Spleen (tissue), 11 donors: ENCODE measurements around the gene PRKG1. TPM values are rescaled to one million over a fixed set of nuclear protein-coding genes. Genes with fewer than 3 reads are reported as not detected.

Source experiments
- DNase-seq: peaks from one replicate; pipeline ENCODE4 v3.0.0-alpha.2; 2020
- H3K27ac ChIP-seq, 8 donors: fragments of 200-600 bp; sonication (generic) in 7 of 8; 1 replicate in 4 of 8; 2 replicates in 4 of 8; pipeline versions ENCODE4 v1.5.0 to v1.8.0; 2016 to 2021; ENCODE audit warnings: inconsistent platforms in 4 of 8, mild to moderate bottlenecking in 4 of 8, moderate library complexity in 1 of 8
- H3K27me3 ChIP-seq, 7 donors: fragments of 200-600 bp; sonication (generic) in 6 of 7; replicated peaks in 1 of 7; 1 replicate in 4 of 7; 2 replicates in 3 of 7; pipeline versions ENCODE4 v1.5.0 to v1.8.0; 2016 to 2021; ENCODE audit warnings: inconsistent platforms in 3 of 7, mild to moderate bottlenecking in 1 of 7
- H3K36me3 ChIP-seq, 6 donors: fragments of 200-600 bp; sonication (generic) in 5 of 6; 1 replicate in 4 of 6; 2 replicates in 2 of 6; pipeline versions ENCODE4 v1.5.0 to v1.8.0; 2016 to 2021; ENCODE audit warnings: inconsistent platforms in 2 of 6
- H3K4me1 ChIP-seq, 6 donors: fragments of 200-600 bp; sonication (generic) in 5 of 6; 1 replicate in 3 of 6; 2 replicates in 3 of 6; pipeline versions ENCODE4 v1.5.0 to v1.8.0; 2016 to 2021; ENCODE audit warnings: inconsistent platforms in 3 of 6
- H3K4me3 ChIP-seq, 8 donors: fragments of 200-600 bp; sonication (generic) in 7 of 8; 1 replicate in 4 of 8; 2 replicates in 4 of 8; pipeline versions ENCODE4 v1.5.0 to v1.8.0; 2016 to 2021; ENCODE audit warnings: inconsistent platforms in 4 of 8, mild to moderate bottlenecking in 4 of 8, moderate library complexity in 2 of 8
- H3K9me3 ChIP-seq, 8 donors: fragments of 200-600 bp; sonication (generic) in 7 of 8; 1 replicate in 4 of 8; 2 replicates in 4 of 8; pipeline versions ENCODE4 v1.5.0 to v1.8.0; 2016 to 2021; ENCODE audit warnings: inconsistent platforms in 4 of 8
- CTCF ChIP-seq, 11 experiments: fragments of 200-600 bp in 7 of 11; fragments of 450-650 bp in 4 of 11; sonication (generic) in 4 of 11; IDR thresholded peaks in 8 of 11; conservative IDR thresholded peaks in 3 of 11; 1 replicate in 7 of 11; 2 replicates in 4 of 11; pipeline versions ENCODE4 v1.4.0 to v1.8.0; 2016 to 2021; ENCODE audit warnings: antibody characterized with exemption in 11 of 11, inconsistent platforms in 4 of 11, mild to moderate bottlenecking in 1 of 11
- POLR2A ChIP-seq, 3 donors: fragments of 450-650 bp; IDR thresholded peaks; one replicate each; pipeline ENCODE4 v1.5.1; 2017; ENCODE audit warnings: antibody characterized with exemption in 3 of 3, mild to moderate bottlenecking in 1 of 3
- POLR2AphosphoS5 ChIP-seq, 3 donors: sonication (generic); formaldehyde crosslinking; IDR thresholded peaks; one replicate each; pipeline ENCODE4 v1.5.1; 2017; ENCODE audit warnings: antibody characterized with exemption in 3 of 3
- WGBS, 5 donors: extraction: QIAGEN DNeasy Blood & Tissue Kit in 3 of 5; methylation state at CpG; one replicate each; pipeline versions ENCODE4 v1.1.5 to v1.1.7; 2013 to 2018; 5-methylcytosine and 5-hydroxymethylcytosine counted together
- intact Hi-C: fragments of 100-400 bp; cut with DNase I; formaldehyde crosslinking; loops from one replicate; pipeline ENCODE4 v1.15.0; 2023; ENCODE audit warnings: low total_unique reads
- polyA plus RNA-seq, 3 donors: library from polyadenylated mRNA; stranded (reverse); fragments of 200-250 nt; gene quantifications; one replicate each; pipeline ENCODE4 v1.2.1, GENCODE V29; 2013
- total RNA-seq, 7 donors: library from RNA; depleted of rRNA in 3 of 7; stranded (reverse); fragments of >200 nt in 3 of 7; fragmentation: NEBNext Ultra II Directional in 4 of 7; extraction: Animal tissue kit (Norgen Biotek cat#: 25700) in 4 of 7; gene quantifications; one replicate each; pipeline versions ENCODE4 v1.1.0 to v1.2.1, GENCODE V29; 2016 to 2021
- donor health status: healthy with polysubstance abuse.
- donor health status: DM: no; HTN: no; CAD: no; lungs with moderate emphysema.
- donor health status: DM: no; HTN: no; CAD: no.
- donor health status: Bipolar disorder and iron deficiency.
- donor health status: healthy.
- donor health status: DM: no; HTN: no; CAD: no.
- donor health status: DM: yes; HTN: yes; CAD: no.

Gene PRKG1
- total and polyA plus RNA-seq, 10 donors = 0.65 to 10.5 (median 7.2) TPM

GRCh38 chr10:51956822-51957221, 882.5 kb downstream of the PRKG1 start:
- H3K4me3 ChIP-seq = no peak overlapping the region
- intact Hi-C loops = no loop called here
- DNase-seq = no peak
- H3K27ac ChIP-seq = no peak overlapping the region
- H3K36me3 ChIP-seq = no peaks in the 10 kb centered on the region
- TF ChIP-seq POLR2AphosphoS5 (IDR thresholded peaks at IDR 0.05) (no peak), POLR2A (IDR thresholded peaks at IDR 0.05) (no peak), CTCF (IDR thresholded peaks at IDR 0.05 in 8 of 11, conservative IDR thresholded peaks at IDR 0.05 in 3 of 11) (no peak)
- H3K27me3 ChIP-seq = peaks cover 0 to 4% (median 0%) of the 10 kb centered on the region in 7 donors
- no peaks in the 10 kb centered on the region for H3K4me1 ChIP-seq
- H3K9me3 ChIP-seq = no peaks in the 10 kb centered on the region

GRCh38 chr10:51960494-51960895, 886.2 kb downstream of the PRKG1 start:
- Histone ChIP-seq H3K27ac (no peak overlapping the region), H3K4me1 (no peaks in the 10 kb centered on the region), H3K9me3 (no peaks in the 10 kb centered on the region), H3K4me3 (no peak overlapping the region), H3K36me3 (no peaks in the 10 kb centered on the region), H3K27me3 (peaks cover 0 to 4% (median 0%) of the 10 kb centered on the region in 7 donors)
- DNase-seq = no peak
- 21 to 26% (median 24%) methylated on average over 8 of the region's 8 CpGs for WGBS, 5 donors
- no peak for TF ChIP-seq POLR2AphosphoS5 (IDR thresholded peaks at IDR 0.05)
- TF ChIP-seq CTCF (IDR thresholded peaks at IDR 0.05 in 8 of 11, conservative IDR thresholded peaks at IDR 0.05 in 3 of 11) = peak in 8 of 11 experiments; percentile 27 to 59 (median 50)
- intact Hi-C loops = loop anchor here (5.0 to 10.0 kb wide), 2 partner anchors 573 to 956 kb away; no protein-coding TSS in a partner anchor

GRCh38 chr10:51961401-51961800, 887.1 kb downstream of the PRKG1 start:
- peaks cover 0 to 4% (median 0%) of the 10 kb centered on the region in 7 donors for H3K27me3 ChIP-seq
- TF ChIP-seq POLR2A (IDR thresholded peaks at IDR 0.05) = no peak
- no peak for TF ChIP-seq CTCF (IDR thresholded peaks at IDR 0.05 in 8 of 11, conservative IDR thresholded peaks at IDR 0.05 in 3 of 11)
- TF ChIP-seq POLR2AphosphoS5 (IDR thresholded peaks at IDR 0.05) = no peak
- 75 to 85% (median 79%) methylated on average over 3 of the region's 3 CpGs for WGBS, 5 donors
- no peak for DNase-seq
- H3K27ac ChIP-seq = no peak overlapping the region
- H3K4me3 ChIP-seq = no peak overlapping the region
- intact Hi-C loops = loop anchor here (5.0 to 10.0 kb wide), 2 partner anchors 574 to 957 kb away; no protein-coding TSS in a partner anchor
- no peaks in the 10 kb centered on the region for H3K9me3 ChIP-seq
- no peaks in the 10 kb centered on the region for H3K4me1 ChIP-seq
- H3K36me3 ChIP-seq = no peaks in the 10 kb centered on the region

GRCh38 chr10:51964630-51965029, 890.3 kb downstream of the PRKG1 start:
- TF ChIP-seq POLR2A (IDR thresholded peaks at IDR 0.05) (no peak), CTCF (IDR thresholded peaks at IDR 0.05 in 8 of 11, conservative IDR thresholded peaks at IDR 0.05 in 3 of 11) (no peak), POLR2AphosphoS5 (IDR thresholded peaks at IDR 0.05) (no peak)
- H3K27ac ChIP-seq = no peak overlapping the region
- no peaks in the 10 kb centered on the region for H3K36me3 ChIP-seq
- no peak overlapping the region for H3K4me3 ChIP-seq
- intact Hi-C loops = loop anchor here (5.0 to 10.0 kb wide), 2 partner anchors 577 to 960 kb away; no protein-coding TSS in a partner anchor
- 67 to 82% (median 71%) methylated on average over 2 of the region's 2 CpGs for WGBS, 5 donors
- H3K9me3 ChIP-seq = no peaks in the 10 kb centered on the region
- H3K27me3 ChIP-seq = peaks cover 0 to 4% (median 0%) of the 10 kb centered on the region in 7 donors
- DNase-seq = no peak
- H3K4me1 ChIP-seq = no peaks in the 10 kb centered on the region
